GM03348 (cell line): ENCODE measurements around the gene LSM14A.
"Not testable (repeated sequence)": the region's sequence is repeated elsewhere in the genome, so short reads cannot be mapped to it uniquely, and the experiment has no call there.

Experiments used
- DNase-seq: peaks from one replicate; pipeline ENCODE4 v3.0.0; 2012; ENCODE audit warnings: low spot score

Gene LSM14A

DNA sequence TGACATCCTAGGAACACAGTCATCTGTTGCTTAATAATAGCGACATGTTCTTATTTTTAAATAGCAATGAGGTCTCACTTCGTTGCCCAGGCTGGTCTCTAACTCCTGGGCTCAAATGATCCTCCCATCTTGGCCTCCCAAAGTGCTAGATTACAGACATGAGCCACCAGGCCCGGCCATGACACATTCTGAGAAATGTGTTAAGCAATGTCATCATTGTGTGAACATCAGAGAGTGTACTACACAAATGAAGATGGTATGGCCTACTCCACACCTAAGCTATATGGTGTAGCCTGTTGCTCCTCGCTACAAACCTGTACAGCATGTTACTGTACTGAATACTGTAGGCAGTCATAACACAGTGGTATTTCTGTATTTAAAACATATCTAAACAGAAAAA is 57.4 kb downstream of the LSM14A start:
- no peak for DNase-seq

- no peak for DNase-seq
These were observed 58.5 kb downstream of the LSM14A start for GRCh38 chr19:34230820-34231219.

GRCh38 chr19:34231439-34231838 is 59.1 kb downstream of the LSM14A start:
- DNase-seq, result no peak

- DNase-seq, result peak; percentile 85
These were observed 60.5 kb downstream of the LSM14A start for GRCh38 chr19:34232566-34233481.

- no peak for DNase-seq
These were observed 63.2 kb downstream of the LSM14A start for GRCh38 chr19:34235425-34235940.

- DNase-seq, result peak; percentile 68
These were observed 64.0 kb downstream of the LSM14A start for GRCh38 chr19:34236035-34236987.

DNA sequence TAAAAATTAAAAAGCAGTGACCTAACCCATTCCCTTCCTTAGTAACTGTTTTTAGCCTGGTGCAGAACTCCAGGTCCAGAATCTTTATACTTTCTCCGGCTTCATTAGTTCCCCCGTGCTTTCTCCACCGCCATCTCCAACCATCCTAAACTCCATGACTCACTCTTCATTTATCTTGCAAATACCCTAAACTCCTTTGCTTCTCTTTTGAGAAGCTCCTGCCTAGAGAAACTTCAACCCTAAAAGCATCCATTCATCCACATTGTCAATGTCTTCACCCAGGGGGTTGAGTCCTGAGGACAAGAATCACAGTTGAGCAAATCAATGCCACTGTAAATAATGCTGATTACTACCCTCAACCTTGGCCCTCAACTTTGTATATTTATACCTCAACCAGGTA is 65.0 kb downstream of the LSM14A start:
- DNase-seq, result no peak

GRCh38 chr19:34237939-34238338 is 65.6 kb downstream of the LSM14A start:
- no peak for DNase-seq

- DNase-seq, result no peak
These were observed 69.4 kb downstream of the LSM14A start for GRCh38 chr19:34241513-34242337.

DNA sequence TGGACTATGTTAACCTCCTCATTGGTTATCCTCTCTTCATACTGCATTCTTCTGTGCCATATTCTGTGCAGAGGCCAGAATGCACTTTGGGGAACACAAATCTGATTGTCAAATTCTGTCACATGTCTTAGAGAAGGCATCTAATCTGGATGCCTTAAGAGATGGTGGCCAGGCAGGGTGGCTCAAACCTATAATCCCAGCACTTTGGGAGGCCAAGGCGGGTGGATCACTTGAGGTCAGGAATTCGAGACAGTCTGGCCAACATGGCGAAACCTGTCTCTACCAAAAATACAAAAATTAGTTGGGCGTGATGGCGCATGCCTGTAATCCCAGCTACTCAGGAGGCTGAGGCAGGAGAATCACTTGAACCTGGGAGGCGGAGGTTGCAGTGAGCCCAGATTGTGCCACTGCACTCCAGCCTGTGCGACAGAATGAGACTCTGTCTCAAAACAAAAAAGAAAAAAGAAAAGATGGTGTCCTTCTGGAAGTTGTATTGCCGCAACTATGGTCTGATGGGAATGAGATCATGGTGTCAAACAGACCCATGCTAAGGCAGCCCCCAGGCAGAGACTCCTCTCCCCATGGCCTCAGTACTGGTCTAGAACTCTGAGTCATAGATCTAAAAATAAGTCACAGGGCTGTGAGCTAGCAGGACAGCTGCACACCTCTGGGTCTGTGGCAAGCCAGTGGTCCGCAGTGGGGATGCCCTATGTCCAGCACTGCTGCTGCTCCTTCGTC is 71.0 kb downstream of the LSM14A start:
- DNase-seq, result not testable (repeated sequence)

DNA sequence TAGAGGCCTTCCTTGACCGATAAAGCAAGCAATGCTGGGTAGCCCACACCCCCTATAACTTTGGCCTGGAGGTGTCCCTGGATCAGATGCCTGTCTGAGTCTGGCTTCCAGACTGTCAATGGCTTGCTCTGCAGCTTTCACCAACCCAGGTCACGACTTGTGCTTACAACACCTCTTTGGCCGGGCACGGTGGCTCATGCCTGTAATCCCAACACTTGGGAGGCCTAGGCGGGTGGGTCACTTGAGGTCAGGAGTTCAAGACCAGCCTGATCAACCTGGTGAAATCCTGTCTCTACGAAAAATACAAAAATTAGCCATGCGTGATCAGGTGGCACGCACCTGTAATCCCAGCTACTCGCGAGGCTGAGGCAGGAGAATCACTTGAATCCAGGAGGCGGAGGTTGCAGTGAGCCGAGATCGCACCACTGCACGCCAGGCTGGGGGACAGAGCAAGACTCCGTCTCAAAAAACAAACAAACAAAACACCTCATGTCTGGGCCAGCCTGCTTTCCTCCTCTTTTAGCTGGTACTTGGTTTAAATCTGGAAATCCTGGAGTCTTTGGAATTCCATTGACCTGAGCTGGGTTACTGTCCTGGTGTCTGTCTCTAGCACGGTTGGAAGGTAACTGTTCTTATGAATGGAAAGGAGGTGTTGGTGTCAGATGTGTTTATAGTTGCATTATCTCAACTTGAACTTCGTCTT is 71.7 kb downstream of the LSM14A start:
- no peak for DNase-seq

GRCh38 chr19:34244611-34245299 is 72.5 kb downstream of the LSM14A start:
- peak; percentile 56 for DNase-seq

- DNase-seq, result no peak
These were observed 74.0 kb downstream of the LSM14A start for GRCh38 chr19:34246340-34246739.

DNA sequence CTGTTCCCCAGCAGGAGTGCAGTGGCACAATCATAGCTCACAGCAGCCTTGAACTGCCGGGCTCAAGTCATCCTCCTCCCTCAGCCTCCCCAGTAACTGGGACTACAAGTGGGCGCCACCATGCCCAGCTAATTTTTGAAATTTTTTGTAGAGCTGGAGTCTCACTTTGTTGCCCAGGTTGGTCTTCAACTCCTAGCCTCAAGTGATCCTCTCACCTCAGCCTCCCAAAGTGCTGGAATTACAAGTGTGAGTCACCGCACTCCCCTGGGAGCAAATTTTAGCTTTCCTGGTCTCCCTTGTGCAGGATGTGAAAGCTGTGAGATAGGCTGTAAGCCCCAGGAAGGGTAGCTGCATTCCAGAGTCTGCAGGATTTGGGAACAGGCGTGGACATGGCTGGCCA is 76.6 kb downstream of the LSM14A start:
- DNase-seq, result no peak

- not testable (repeated sequence) for DNase-seq
These were observed 80.9 kb downstream of the LSM14A start for GRCh38 chr19:34253167-34253566.

GRCh38 chr19:34253681-34254045 is 81.4 kb downstream of the LSM14A start:
- not testable (repeated sequence) for DNase-seq

- peak; percentile 92 for DNase-seq
These were observed 81.9 kb downstream of the LSM14A start, which contains the start of gene GARRE1 for GRCh38 chr19:34254046-34254697. TSS of gene GARRE1 (plus strand) at chr19:34254554. CDS start at chr19:34300474, 45,920 bp downstream.

DNA sequence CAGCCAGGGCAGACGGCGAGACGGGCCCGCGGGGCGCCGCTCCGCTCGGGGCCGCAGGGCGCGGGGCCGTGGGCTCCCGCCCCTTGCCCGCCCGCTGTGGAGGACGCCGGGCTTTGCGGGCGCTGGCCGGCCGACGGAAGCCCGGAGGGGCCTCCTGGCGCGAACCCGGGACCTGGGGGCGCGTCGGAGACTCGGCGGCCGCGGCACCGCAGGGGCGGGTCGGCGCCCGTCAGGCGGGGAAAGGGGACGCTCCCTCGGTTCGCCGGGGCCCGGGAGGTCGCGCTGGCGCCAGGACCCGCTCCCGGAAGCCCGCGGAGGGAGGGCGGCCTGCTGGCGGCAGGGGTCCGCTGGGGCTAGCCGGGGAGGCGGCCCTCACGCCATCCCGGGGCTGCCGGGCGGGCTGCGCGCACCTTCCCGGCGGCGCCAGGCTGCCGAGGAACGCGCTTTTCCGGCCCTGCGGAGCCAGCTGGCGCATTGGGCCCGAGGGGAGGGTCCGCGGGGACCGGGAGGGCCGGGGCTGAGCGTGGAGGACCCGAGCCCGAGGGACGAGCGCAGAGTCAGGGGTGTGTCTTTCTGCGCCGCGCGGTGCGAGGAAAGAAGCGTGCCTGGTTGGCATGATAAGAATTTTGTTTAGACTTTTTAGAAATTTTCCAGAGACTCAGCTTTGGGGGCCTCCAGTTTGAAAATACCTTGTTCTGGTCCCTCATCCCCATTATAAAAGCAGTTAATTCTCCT is 82.6 kb downstream of the LSM14A start:
- peak; percentile 62 for DNase-seq
